ENCODE data around the gene ABCA8.

Gene ABCA8

DNA sequence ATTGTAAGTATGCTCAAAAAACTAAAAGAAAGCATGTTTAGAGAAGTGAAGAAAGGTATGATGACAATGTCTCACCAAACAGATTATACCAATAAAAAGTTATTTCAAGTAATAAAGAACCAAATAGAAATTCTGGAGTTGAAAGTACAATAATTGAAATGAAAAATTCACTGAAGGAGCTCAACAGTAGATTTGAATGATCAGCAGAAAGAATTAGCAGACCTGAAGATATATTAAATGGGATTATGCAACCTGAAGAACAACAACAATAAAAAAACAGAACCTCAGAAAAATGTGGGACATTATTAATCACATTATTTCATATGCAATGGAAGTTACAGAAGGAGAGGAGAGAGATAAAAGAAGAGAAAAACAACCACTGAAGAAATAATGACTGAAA lies 57.6 kb downstream of the ABCA8 start:
- in situ Hi-C loops (cut with HindIII; ENCODE audit: low sequenced_read_pairs), result no loop called here
- TF ChIP-seq, protein P1, sequence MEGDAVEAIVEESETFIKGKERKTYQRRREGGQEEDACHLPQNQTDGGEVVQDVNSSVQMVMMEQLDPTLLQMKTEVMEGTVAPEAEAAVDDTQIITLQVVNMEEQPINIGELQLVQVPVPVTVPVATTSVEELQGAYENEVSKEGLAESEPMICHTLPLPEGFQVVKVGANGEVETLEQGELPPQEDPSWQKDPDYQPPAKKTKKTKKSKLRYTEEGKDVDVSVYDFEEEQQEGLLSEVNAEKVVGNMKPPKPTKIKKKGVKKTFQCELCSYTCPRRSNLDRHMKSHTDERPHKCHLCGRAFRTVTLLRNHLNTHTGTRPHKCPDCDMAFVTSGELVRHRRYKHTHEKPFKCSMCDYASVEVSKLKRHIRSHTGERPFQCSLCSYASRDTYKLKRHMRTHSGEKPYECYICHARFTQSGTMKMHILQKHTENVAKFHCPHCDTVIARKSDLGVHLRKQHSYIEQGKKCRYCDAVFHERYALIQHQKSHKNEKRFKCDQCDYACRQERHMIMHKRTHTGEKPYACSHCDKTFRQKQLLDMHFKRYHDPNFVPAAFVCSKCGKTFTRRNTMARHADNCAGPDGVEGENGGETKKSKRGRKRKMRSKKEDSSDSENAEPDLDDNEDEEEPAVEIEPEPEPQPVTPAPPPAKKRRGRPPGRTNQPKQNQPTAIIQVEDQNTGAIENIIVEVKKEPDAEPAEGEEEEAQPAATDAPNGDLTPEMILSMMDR (IDR thresholded peaks at IDR 0.05; ENCODE audit: low read depth, low read length, missing control alignments), result no peak
- no peak overlapping the region for H3K4me3 ChIP-seq (ENCODE audit: low read depth, low read length)
- DNase-seq (ENCODE audit: low read depth), result no peak

DNA sequence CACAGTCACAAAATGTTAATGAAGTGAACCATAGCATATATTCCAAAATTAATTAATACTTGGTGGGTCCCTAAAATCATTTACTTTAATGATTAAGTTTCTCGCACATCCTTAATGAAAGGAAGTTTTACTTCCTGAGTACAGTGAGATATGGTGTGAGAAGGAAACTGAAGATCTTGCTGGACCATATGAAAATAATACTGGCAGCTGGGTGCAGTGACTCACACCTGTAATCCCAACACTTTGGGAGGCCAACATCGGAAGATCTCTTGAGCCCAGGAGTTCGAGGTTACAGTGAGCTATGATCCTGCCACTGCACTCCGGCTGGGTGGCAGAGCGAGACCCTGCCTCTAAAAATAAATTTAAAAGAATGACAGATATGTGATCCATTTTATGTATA lies 62.5 kb downstream of the ABCA8 start:
- TF ChIP-seq, protein P1 (IDR thresholded peaks at IDR 0.05; ENCODE audit: low read depth, low read length, missing control alignments), result no peak
- no peak for DNase-seq (ENCODE audit: low read depth)
- in situ Hi-C loops (cut with HindIII; ENCODE audit: low sequenced_read_pairs), result no loop called here
- H3K4me3 ChIP-seq (ENCODE audit: low read depth, low read length), result no peak overlapping the region

DNA sequence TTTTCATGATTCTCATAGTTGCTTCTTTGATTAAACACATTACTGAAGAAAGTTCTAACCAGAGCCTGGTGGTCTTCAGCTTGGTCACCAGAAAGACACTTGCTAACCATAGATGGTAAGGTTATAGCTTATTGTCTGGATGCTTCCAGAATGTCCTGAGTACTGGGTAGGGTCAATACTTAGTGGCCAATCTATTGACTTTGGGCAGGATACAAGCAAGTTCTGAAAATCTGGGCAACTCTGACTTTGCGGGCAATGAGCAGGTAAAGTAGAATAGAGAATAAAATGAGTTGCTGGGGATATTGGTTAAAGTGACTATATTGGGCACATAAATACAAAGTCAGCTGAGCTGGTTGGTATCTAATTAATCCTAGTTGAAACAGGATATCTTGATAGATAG lies 63.0 kb downstream of the ABCA8 start:
- H3K4me3 ChIP-seq (ENCODE audit: low read depth, low read length), result no peak overlapping the region
- no peak for DNase-seq (ENCODE audit: low read depth)

DNA sequence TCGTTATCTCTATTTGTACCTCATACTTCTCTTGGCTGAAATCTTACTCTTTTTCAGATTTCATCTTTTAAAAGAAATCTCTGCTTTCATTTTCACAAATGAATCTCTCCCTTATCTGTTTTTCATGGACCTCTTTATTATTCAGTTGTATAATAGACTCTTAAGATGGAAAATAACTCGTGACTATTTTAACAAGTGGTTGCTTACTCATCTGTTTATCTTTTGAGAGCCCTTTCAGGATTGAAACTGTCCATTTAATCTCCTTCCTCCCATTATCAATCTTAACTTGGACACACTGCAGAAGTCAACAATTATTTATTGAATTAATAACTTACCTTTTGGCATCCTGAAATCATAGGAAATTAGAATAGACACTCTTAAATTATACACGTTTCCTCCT lies 68.8 kb downstream of the ABCA8 start:
- in situ Hi-C loops (cut with HindIII; ENCODE audit: low sequenced_read_pairs), result no loop called here
- no peak overlapping the region for H3K4me3 ChIP-seq (ENCODE audit: low read depth, low read length)
- DNase-seq (ENCODE audit: low read depth), result no peak
- TF ChIP-seq, protein P1 (IDR thresholded peaks at IDR 0.05; ENCODE audit: low read depth, low read length, missing control alignments), result no peak

More for the DNA sequence above, 63.0 kb downstream of the ABCA8 start:
- TF ChIP-seq, protein P1 (IDR thresholded peaks at IDR 0.05; ENCODE audit: low read depth, low read length, missing control alignments), result no peak
- in situ Hi-C loops (cut with HindIII; ENCODE audit: low sequenced_read_pairs), result no loop called here

DNA sequence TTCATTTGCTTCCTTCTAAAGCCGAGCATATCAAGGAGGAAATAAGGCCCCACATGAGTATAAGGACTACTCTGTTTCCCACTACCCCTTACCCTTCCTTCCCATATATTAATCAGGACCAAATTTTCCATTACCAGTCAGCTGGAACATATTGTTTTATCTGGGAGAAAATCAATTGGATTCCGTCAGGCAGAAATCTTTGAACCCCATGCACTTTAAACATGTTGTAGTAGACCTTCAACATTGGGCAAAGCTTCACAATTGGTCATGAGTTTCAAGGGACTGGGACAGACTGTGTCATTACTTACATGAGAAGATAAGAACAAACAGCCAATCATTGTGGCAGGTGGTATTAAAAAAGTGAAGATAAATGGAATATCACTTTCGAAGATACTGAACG lies 70.3 kb downstream of the ABCA8 start:
- H3K4me3 ChIP-seq (ENCODE audit: low read depth, low read length), result no peak overlapping the region
- no peak for DNase-seq (ENCODE audit: low read depth)
- TF ChIP-seq, protein P1 (IDR thresholded peaks at IDR 0.05; ENCODE audit: low read depth, low read length, missing control alignments), result no peak
- in situ Hi-C loops (cut with HindIII; ENCODE audit: low sequenced_read_pairs), result no loop called here

DNA sequence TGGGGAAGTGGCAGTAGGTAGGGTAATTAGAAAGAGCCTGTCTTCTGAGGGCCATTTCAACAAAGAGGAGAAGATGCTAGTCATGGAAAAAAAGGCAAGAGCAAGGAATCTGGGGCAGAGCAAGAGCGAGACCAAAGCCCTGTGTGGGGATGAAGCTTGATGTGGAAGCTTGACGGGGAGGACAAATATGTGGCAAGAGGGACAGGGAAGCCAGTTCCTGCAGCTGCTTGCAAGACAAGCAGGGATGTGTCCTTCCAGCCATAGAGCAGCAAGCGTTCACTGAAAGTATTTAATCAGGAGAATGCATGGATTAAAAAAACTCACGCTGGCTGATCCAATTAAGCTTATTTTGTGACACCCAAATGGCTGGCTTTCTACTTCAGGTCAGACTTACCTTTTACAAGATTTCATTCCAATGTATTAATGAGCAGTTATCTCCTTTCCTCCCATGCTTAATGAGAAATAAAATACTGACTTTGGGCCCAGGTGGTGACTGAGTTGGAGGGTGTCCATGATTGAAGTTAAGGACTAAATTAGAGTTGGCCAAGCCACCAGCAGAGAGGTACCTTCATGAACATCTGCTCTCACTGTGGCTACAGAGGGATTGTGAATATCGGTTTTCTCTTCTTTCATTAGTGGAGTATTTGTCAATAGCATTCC lies 76.8 kb downstream of the ABCA8 start:
- TF ChIP-seq, protein P1 (IDR thresholded peaks at IDR 0.05; ENCODE audit: low read depth, low read length, missing control alignments), result no peak
- DNase-seq (ENCODE audit: low read depth), result no peak
- in situ Hi-C loops (cut with HindIII; ENCODE audit: low sequenced_read_pairs), result no loop called here
- no peak overlapping the region for H3K4me3 ChIP-seq (ENCODE audit: low read depth, low read length)
